NCI-H1092 (cell line): Measurements from ENCODE around the gene TRIM15.
"Not testable (repeated sequence)": the region's sequence is repeated elsewhere in the genome, so short reads cannot be mapped to it uniquely, and the experiment has no call there.

Source experiments
- DNase-seq: peaks from one replicate; lab custom pipeline; 2025; lab: John Stamatoyannopoulos, UW

Gene TRIM15

DNA sequence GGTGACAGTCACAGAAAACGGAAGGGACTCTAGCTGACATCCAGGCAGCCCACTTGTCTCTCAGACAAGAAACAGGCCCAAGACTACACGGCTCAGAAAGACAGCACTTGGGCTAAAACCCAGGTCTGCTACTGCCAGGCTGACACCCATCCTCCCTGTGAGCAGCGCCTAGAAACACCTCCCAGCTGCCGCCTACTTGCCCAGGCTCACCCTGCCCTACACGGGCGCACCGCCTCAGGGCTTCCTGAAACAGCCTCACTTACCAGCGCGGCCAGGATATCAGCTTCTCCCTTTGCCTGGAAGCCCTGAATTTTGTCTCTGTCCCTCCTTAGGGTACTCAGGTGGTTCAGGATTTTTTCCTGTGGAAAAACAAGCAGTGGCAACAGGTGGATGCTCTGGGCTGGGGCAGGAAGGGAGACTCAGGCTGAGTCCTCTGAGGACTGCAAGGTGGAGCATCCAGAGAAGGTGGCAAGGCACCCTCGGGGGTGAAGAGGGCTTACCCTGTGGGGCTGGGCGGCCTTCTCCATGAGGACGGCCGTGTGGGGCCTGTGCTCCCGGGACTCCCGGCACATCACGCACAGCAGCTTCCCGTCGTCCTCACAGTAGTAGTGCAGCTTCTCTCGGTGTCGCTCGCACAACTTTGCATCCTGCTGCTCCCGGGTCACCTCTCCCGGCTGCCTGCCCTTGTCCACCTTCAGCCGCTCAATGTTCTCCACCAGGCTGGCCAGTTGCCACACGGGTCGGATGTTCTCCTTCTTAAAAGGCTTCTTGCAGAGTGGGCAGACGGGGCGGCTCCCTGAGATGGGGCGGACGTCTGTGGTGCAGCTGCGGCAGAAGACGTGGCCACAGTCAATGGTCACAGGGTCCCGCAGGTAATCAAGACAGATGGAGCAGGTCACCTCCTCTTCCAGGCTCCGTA lies 35.1 kb downstream of the TRIM15 start:
- no peak for DNase-seq

DNA sequence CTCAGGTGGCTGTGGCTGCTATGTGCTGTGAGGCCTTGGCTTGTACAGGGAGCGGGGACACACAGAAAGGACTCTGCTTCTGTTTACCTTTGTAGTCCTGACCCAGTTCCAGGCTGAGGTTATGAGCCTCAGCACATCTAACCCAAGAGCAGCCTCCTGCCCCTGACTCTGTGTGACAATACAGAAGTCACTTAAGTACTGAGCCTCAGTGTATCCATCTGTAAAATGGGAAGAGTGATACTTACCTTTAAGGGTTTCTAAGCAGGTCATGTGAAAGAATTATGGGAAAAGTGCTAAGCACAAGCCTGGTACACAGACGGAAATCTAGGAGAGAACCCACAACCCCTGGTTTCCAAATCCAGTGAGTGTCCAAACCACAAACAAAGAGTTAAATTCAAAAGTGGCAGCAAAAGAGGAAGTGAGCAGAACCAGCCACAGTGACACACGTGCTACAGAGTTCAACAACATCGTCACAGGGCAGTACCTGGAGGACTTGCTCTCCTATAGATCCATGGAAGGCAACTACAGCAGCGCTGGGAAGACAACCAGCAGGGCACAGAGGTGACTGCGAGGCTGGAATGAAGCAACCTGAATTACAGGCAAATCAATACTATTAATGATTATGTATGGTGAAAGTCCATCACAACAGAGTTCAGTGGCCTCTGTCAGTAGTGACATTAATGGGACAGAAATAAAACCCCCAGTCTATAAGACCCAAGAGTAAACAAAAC lies 37.4 kb downstream of the TRIM15 start:
- DNase-seq = no peak

DNA sequence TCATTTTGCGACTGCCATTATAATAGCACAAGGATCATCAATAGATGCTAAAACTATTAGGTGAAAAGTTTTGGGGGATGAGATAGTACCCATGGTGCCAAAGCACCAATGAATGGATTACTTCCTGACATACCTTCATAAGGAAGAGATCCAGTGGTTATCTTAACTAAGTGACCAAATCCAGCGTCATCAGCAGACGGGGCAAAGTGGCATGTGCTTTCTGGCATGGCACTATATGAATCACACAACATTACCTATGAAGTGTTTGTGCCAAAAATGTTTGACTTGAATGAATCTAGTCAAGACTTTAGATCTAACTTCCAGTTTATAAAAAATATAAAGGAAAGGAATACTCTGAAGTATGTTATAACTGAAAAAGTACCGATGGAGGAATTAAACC lies 39.0 kb downstream of the TRIM15 start:
- DNase-seq = no peak

DNA sequence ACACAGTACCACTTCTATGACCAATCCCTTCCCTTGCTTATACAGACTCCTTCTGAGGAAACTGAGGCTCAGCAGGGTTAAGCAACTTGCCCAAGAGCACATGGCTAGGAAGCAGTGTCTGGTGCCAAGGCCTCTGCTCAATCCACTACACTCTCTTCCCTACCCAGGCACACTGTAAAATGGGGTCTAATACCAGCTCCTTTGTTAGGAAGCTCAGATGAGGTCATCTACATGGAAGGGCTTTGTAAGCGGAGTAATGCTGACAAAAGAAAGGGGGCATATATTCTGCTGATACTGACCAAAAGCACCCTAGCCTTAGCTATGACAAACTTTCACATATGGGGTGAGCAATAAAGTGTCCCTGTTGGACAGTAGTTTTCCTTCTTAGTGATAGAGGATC lies 40.8 kb downstream of the TRIM15 start:
- no peak for DNase-seq

DNA sequence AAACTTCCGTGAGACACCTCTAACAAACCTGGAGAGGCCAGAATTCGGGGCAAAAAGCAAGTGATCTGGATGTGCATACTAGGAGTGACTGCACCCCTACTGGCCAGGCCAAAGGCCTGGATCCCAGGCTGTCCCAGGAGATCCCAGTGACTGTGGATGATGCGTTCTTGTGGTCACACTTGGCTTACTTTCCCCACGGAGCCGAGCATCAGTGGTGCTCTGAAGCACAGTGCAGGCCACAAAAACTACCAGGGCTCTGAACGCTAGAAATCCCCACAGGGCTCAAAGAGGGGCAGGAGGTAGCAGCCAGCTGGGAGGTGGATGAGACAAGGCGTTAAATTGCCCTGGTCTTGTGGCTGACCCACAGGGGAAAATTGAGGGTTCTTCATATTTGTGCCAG lies 42.8 kb downstream of the TRIM15 start:
- no peak for DNase-seq

DNA sequence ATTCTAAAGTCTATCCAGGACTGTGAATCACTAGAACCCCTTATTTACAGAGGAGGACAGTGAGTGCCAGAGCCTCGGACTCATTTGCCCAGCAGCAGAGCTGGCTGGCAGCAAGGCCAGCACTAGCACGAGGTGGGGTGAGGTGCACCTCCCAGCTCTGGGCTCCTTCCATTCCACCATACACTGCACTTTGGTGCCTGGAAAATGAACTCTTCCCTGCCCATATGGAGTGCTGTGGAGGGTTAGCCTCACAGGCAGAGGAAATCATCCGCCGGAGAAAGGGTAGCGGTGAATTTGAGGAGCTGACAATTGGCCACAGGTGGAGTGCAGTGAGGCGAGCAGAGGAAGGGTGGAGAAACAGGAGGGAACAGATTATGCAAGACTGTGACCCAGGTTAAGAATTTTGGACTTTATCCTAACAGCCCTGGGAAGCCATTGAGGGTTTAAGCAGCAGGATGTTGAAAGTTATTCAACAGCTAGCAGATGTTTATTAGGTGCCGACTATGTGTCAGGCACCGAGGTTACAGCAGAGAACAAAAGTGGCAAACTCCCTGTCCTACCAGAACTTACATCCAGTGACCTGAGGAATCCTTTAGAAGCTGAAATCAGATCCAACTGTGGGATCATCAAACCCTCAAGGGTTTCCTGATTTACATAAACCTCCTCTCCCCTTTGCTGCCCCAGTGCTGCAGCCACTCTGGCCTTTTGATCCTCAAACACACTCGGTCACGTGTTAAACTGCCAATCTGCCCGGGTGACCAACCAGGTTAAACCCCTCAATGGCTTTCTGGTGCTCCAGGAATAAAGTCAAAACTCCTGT lies 43.7 kb downstream of the TRIM15 start:
- no peak for DNase-seq

DNA sequence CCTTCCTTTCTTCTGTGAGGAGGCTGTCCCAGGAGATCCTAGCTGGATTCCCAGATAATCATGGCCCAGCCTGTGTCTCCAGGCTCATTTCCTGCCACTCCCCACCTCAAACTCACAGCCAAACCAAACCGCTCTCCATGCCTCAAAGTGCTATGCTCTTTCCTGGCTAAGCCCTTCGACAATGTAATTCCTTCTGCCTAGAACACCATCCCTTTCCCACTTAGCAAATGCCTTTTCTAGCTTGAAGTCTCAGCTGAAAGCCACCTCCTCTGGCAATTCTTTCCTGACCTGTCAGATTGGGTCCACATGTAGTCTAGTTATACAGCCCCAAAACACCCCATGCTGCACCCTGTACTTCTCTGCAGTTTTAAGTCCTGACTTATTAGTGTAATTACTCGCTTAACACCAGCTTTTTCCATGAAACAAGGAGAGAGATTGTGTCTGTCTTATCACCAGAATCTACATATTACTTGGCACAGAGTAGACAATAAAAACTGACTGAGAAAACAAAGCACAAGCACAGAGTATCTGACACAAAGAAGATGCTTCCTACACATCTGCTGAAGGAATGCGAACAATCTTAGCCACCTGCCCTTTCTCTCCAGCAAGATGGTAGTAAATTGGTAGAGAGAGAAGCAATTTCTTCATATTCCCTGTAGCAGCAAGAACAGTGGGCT lies 44.4 kb downstream of the TRIM15 start:
- DNase-seq = no peak

DNA sequence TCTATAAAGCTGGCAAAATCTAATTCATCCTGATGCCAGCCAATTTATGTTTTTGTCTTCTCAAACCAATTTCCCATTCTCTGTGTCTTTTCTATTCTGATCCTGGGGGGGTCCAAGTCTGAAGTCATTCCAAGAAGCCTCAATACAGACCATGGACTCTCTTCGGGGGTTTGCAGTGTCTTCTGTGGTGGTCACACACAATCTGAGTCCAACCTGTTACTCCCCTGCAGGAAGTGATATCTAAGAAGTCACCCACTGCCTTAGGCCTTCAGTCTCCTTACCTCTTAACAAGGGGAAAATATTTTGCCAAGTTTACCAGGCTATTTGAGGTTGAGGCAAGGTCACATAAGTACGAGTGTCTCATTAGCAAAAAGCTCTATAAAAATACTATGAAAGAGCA lies 48.0 kb downstream of the TRIM15 start:
- DNase-seq = no peak

DNA sequence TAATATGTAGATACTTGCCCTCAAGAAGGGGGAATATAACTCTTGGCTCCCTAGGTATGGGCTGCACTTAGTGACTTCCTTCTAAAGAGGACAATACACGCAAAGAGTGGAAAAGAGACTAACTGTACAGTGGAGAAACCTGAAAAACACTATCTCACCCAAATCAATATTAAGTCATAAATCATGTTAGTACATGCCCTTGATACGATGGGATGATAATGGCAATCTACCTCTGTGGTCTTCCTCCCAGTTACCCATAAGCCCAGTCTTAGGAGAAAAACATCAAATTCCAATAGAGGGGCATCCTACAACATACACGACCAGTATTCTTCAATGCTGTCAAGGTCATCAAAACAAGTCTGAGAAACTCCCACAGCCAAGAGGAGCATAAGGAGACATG lies 48.6 kb downstream of the TRIM15 start:
- DNase-seq = no peak

DNA sequence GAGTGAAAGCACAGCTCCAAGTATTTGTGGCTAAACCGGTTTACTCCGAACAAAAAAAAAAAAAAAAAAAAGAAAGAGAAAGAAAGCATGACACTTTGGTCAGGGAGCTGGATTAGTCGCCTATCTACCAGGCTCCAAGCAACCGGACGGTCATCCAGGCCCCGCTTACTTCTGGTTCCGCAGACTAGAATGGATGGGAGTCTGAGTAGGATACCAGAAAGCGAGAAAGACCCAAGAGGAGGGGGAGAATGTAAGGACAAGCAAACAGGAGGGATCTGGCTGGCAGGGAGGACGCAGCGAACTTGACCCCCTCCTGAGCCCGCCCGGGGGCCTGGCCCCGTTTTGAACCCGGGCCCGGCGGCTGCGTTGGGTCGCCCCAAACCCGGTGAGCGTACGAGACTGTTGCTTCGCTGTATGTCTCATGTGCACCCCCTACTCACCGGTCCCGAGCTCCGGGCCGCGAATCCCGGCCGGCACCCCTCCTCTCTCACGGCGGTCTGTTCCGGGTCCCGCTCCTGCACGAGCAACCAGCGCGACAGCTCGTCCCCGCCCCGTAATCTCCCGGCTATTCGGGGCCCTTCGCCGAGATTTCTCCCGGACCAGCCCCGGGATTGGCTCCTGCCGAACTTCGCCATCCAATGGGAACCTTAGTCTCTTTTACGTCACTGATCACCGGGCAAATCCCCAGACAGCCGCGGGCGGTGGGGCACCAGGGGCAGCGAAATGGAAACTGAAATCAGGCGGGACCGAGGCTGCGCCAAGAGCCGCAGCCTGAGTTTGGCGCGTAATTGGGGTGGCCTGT lies 49.7 kb downstream of the TRIM15 start, which contains the start of gene TRIM26:
Gene TRIM26 (minus strand): TSS at position 542 of the 802 bp plus-strand sequence. CDS start 14,303 bp downstream, outside the sequence.
- peak; percentile 89 for DNase-seq

DNA sequence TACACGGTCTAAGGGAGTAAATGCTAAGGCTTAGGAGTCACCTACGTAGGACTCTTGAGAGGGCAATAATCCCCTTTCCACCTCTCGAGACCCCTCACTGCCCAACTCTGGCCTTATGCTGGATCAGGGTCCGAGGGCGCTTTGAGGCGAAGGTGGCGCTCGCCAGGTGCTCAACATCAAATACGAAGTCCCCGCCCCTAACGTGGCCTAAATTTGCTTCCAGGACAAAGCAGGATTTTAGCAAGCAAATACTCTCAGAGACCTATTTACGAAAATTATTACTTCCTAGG lies 50.3 kb downstream of the TRIM15 start:
- DNase-seq = peak; percentile 29

DNA sequence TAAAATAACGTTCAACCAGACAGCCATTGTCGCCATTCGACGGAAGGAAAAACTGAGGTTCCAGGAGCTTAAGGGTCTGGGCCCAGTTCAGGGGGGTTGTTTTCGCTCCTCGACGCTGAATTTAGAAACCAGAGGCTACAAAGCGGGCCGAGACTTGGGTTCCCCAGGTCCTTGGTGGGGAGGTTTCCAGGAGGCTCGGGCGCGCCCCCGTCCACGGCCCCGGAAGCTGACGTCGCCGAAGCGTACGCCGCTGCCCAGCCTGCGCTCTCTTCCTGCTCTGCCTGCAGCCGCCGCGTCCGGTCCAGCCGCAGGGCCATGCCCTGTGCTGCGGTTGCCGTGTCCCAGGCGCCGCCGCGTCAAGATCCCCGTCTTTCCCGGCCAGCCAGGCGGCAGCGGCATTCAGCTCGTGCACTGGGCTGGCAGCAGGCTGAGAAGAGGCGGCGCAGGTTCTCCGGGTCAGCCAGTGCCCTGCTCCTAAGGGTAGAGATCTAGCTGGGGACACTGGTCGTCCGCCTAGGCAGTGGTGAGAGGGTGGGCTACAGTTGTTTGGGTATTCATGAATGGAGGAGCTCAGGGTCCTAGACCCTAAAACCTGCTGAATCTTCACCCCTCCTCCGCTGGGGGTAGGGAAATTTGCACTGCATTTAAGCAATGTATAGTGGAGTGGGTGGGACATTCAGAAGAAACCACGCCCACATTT lies 50.8 kb downstream of the TRIM15 start:
- DNase-seq = peak; percentile 29

DNA sequence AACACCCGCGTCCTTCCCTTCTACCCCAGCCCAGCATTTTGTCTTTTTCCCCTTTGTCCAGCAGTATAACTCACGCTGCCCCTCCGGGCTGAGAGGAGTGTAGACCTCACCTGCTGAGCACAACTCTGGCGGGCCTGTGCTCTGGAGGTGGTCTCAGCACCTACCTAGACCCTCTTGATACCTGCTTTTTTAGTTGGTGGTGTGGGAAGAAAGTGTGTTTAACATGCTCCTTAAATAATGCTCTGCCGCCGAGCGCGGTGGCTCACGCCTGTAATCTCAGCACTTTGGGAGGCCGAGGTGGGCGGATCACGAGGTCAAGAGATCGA lies 51.3 kb downstream of the TRIM15 start:
- no peak for DNase-seq

DNA sequence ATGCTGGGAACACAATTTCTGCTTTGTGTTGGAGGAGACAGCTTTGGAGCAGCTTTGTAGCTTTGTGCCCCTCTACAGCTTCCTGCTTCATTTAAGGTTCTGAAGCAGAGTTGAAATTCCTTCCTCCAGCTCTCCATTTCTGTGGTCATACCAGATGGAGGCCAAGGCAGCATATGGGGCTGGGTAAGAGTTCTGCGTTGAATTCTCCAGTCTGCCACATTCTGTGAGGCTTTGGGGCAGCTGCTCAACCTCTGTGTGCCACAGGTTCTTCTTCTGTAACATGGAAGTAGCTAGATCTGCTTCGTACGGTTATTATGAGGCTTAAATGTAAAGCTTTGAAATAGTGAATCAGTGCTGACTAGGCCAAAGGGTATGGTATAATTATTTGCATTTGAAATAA lies 52.8 kb downstream of the TRIM15 start:
- DNase-seq = no peak

DNA sequence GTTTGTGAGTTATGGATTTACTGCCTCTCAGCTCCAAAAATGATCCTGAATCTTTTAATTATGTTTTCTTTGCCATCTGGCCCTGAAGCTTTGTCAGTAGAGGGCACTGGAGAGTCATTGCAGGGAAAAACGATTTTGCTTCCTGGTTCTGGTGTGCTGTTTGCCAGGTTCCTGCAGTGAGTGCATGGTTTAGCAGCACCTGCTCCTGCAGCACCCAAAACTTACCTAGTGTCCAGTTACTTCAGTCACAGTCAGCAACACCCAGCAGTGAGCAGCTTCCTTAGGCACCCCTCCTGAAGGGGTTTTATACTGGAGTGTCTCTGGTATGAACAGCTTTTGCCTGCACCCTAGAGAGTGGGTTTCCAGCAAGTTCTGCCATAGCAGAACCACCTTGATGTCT lies 55.9 kb downstream of the TRIM15 start:
- peak; percentile 6 for DNase-seq

DNA sequence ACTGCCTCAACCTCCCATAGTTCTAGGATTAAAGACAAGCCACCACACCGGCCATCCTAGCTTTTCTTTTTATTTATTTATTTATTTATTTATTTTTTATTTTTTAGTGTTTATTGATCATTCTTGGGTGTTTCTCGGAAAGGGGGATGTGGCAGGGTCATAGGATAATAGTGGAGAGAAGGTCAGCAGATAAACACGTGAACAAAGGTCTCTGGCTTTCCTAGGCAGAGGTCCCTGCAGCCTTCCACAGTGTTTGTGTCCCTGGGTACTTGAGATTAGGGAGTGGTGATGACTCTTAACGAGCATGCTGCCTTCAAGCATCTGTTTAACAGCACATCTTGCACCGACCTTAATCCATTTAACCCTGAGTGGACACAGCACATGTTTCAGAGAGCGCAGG lies 58.0 kb downstream of the TRIM15 start:
- DNase-seq = not testable (repeated sequence)

DNA sequence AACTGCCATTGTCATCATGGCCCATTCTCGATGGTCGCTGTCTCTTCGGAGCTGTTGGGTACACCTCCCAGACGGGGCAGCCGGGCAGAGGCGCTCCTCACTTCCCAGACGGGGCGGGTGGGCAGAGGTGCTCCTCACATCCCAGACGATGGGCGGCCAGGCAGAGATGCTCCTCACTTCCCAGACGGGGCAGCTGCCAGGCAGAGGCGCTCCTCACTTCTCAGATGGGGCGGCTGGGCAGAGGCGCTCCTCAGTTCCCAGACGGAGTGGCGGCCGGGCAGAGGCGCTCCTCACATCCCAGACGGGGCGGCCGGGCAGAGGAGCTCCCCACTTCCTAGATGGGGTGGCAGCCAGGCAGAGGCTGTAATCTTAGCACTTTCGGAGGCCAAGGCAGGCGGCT lies 58.6 kb downstream of the TRIM15 start:
- not testable (repeated sequence) for DNase-seq
